Left kidney (tissue), 2 donors: ENCODE data around the gene FBXO31. TPM values are rescaled to one million over a fixed set of nuclear protein-coding genes. Genes with fewer than 3 reads are reported as not detected.
"Not testable (repeated sequence)": the region's sequence is repeated elsewhere in the genome, so short reads cannot be mapped to it uniquely, and the experiment has no call there.

ENCODE experiments used
- DNase-seq: peaks from one replicate; pipeline ENCODE4 v3.0.0-alpha.2; 2013
- polyA plus RNA-seq: library from polyadenylated mRNA; unstranded; fragments of 120-200 nt; gene quantifications from one replicate; pipeline ENCODE4 v1.2.1, GENCODE V29; 2013; ENCODE audit not compliant: insufficient read length

FBXO31 gene
- polyA plus RNA-seq, 1 donor = 21.2 TPM

- no peak for DNase-seq
Measured at GRCh38 chr16:87363771-87364455, 19.7 kb downstream of the FBXO31 start.

- DNase-seq = not testable (repeated sequence)
Measured at GRCh38 chr16:87362828-87363559, 20.6 kb downstream of the FBXO31 start.

- no peak for DNase-seq
Measured at GRCh38 chr16:87361916-87362619, 21.5 kb downstream of the FBXO31 start.

GRCh38 chr16:87360862-87361610 lies 22.5 kb downstream of the FBXO31 start:
- no peak for DNase-seq

- DNase-seq = no peak
Measured at GRCh38 chr16:87359121-87359520, 24.5 kb downstream of the FBXO31 start.

- no peak for DNase-seq
Measured at GRCh38 chr16:87358696-87359095, 24.9 kb downstream of the FBXO31 start.

GRCh38 chr16:87358250-87358649 lies 25.3 kb downstream of the FBXO31 start:
- DNase-seq = no peak

- DNase-seq = no peak
Measured at GRCh38 chr16:87356491-87356853, 27.1 kb downstream of the FBXO31 start.

- DNase-seq = no peak
Measured at GRCh38 chr16:87353613-87354012, 30.0 kb downstream of the FBXO31 start.

GRCh38 chr16:87352818-87353217 lies 30.8 kb downstream of the FBXO31 start:
- no peak for DNase-seq

GRCh38 chr16:87351320-87351698 lies 32.3 kb downstream of the FBXO31 start:
- DNase-seq = no peak

- no peak for DNase-seq
Measured at GRCh38 chr16:87350681-87351319, 32.8 kb downstream of the FBXO31 start.

- no peak for DNase-seq
Measured at GRCh38 chr16:87350031-87350430, 33.5 kb downstream of the FBXO31 start.

GRCh38 chr16:87348616-87349157 lies 34.9 kb downstream of the FBXO31 start:
- DNase-seq = no peak

GRCh38 chr16:87347932-87348615 lies 35.5 kb downstream of the FBXO31 start:
- no peak for DNase-seq

GRCh38 chr16:87346517-87347060 lies 37.0 kb downstream of the FBXO31 start:
- no peak for DNase-seq

- DNase-seq = peak; percentile 30
Measured at GRCh38 chr16:87345726-87346424, 37.7 kb downstream of the FBXO31 start.

- DNase-seq = no peak
Measured at GRCh38 chr16:87344931-87345631, 38.5 kb downstream of the FBXO31 start.

- no peak for DNase-seq
Measured at GRCh38 chr16:87344165-87344930, 39.2 kb downstream of the FBXO31 start.
